Transverse colon (tissue), 3 donors: ENCODE results near the gene VEGFA.

ENCODE experiments used
- CTCF ChIP-seq, 5 experiments: fragments of 200-600 bp in 3 of 5; fragments of 450-650 bp in 2 of 5; sonication (generic) in 3 of 5; IDR thresholded peaks; 1 replicate in 2 of 5; 2 replicates in 3 of 5; pipeline ENCODE4 v1.5.1; 2016 to 2017; ENCODE audit warnings: antibody characterized with exemption in 5 of 5, inconsistent platforms in 3 of 5, mild to moderate bottlenecking in 2 of 5, moderate library complexity in 1 of 5
- EP300 ChIP-seq: sonication (generic); formaldehyde crosslinking; IDR thresholded peaks from one replicate; pipeline ENCODE4 v1.6.1; 2017; ENCODE audit warnings: antibody characterized with exemption, low read depth
- POLR2A ChIP-seq: fragments of 450-650 bp; IDR thresholded peaks from one replicate; pipeline ENCODE4 v1.6.1; 2016; ENCODE audit warnings: antibody characterized with exemption, mild to moderate bottlenecking, moderate library complexity

- no peak for TF ChIP-seq EP300
- TF ChIP-seq POLR2A, result no peak
- no peak for TF ChIP-seq CTCF (IDR thresholded peaks at IDR 0.05)
Observed at GRCh38 chr6:43811733-43812099, 41.7 kb downstream of the VEGFA start.
